NT2/D1 (cell line): ENCODE measurements around the gene CAB39.
"Not testable (repeated sequence)": the region's sequence is repeated elsewhere in the genome, so short reads cannot be mapped to it uniquely, and the experiment has no call there.

Experiments
- SUZ12 ChIP-seq: IDR thresholded peaks from 2 replicates; pipeline ENCODE4 v1.6.1; 2011; ENCODE audit not compliant: insufficient read length, insufficient read depth; ENCODE audit errors: extremely low read depth
- YY1 ChIP-seq: IDR thresholded peaks from 2 replicates; pipeline ENCODE4 v1.6.1; 2011; ENCODE audit not compliant: insufficient read length, insufficient read depth
- ZNF274 ChIP-seq: IDR thresholded peaks from 2 replicates; pipeline ENCODE4 v1.6.1; 2011; ENCODE audit warnings: mild to moderate bottlenecking, low read depth, low read length

- TF ChIP-seq SUZ12, YY1, ZNF274: not testable (repeated sequence)
Measured at GRCh38 chr2:230702457-230702856, 10.2 kb upstream of the CAB39 start.
